Uterus (tissue), 2 donors: ENCODE measurements around the gene SIGLEC15.

Experiments
- POLR2A ChIP-seq, 2 donors: fragments of 450-650 bp; IDR thresholded peaks; one replicate each; pipeline ENCODE4 v1.6.1; 2016; ENCODE audit warnings: antibody characterized with exemption in 2 of 2, mild to moderate bottlenecking in 1 of 2, moderate library complexity in 1 of 2
- TF ChIP-seq, protein P1 (sequence below), 4 experiments: fragments of 200-600 bp in 2 of 4; fragments of 450-650 bp in 2 of 4; sonication (generic) in 2 of 4; IDR thresholded peaks; one replicate each; pipeline ENCODE4 v1.5.1; 2016 to 2019; ENCODE audit warnings: antibody characterized with exemption in 4 of 4, mild to moderate bottlenecking in 2 of 4, moderate library complexity in 1 of 4

DNA sequence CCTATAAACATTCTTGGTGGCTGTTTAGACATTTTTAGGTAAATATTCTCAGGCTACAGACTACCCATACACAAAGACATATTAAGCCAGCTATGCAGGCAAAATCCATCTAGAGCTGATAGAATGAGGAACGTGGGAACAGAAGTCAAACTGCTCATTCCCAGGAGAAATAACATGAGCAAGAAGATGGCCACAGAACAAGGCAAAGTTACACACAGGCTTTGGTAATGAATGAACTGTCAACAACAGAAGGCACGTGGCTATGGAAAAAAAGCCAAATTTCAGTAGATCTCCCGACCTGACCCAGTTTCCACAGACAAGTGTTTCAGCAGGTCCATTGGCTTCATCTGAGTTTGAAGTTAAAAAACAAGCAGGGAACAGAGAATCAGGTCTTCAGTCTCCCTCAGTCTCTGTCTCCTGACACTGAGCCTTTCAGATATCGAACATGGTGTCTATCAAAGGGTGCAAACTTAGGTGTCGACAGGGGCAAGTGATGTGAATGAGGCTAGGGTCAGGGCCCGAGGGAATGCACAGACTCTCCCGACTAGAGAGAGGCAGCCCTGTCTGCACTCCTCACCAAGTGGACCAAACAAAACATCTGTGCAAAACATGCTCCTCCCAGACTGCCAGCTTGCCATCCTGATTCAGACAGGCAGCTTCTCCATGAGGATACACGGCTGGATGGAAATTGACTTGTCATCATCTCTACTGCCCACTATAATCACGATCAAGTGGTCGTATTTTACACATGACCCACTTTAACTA is 25.9 kb downstream of the SIGLEC15 start:
- TF ChIP-seq, protein P1, sequence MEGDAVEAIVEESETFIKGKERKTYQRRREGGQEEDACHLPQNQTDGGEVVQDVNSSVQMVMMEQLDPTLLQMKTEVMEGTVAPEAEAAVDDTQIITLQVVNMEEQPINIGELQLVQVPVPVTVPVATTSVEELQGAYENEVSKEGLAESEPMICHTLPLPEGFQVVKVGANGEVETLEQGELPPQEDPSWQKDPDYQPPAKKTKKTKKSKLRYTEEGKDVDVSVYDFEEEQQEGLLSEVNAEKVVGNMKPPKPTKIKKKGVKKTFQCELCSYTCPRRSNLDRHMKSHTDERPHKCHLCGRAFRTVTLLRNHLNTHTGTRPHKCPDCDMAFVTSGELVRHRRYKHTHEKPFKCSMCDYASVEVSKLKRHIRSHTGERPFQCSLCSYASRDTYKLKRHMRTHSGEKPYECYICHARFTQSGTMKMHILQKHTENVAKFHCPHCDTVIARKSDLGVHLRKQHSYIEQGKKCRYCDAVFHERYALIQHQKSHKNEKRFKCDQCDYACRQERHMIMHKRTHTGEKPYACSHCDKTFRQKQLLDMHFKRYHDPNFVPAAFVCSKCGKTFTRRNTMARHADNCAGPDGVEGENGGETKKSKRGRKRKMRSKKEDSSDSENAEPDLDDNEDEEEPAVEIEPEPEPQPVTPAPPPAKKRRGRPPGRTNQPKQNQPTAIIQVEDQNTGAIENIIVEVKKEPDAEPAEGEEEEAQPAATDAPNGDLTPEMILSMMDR (IDR thresholded peaks at IDR 0.05): no peak
- no peak for TF ChIP-seq POLR2A (IDR thresholded peaks at IDR 0.05)
